ENCODE data around the gene ANK3. TPM values are rescaled to one million over a fixed set of nuclear protein-coding genes. Genes with fewer than 3 reads are reported as not detected.

The ANK3 gene
- total RNA-seq, 2 experiments from 2014 or later = 60.5 to 61.9 TPM

- ChIA-PET POLR2A (no interaction called here), CTCF (no interaction called here)
- Histone ChIP-seq H3K27ac (ENCODE audit: low read depth in 1 of 2, low read length in 2 of 2) (no peak overlapping the region), H3K27me3 (ENCODE audit: control insufficient read depth in 1 of 2, insufficient read depth in 2 of 2, low read length in 2 of 2) (no peaks in the 10 kb centered on the region), H3K4me1 (ENCODE audit: insufficient read depth, low read length) (no peaks in the 10 kb centered on the region), H3K4me3 (ENCODE audit: low read length) (no peak overlapping the region), H3K9me3 (ENCODE audit: control insufficient read depth in 1 of 2, insufficient read depth in 1 of 2, low read length in 2 of 2) (no peaks in the 10 kb centered on the region), H3K36me3 (ENCODE audit: insufficient read depth, low read length) (no peaks in the 10 kb centered on the region)
- no peak for TF ChIP-seq CTCF (IDR thresholded peaks at IDR 0.05)
- Mint-ChIP-seq H3K4me1 (ENCODE audit: low read depth) (peaks cover 4% of the 10 kb centered on the region), H3K36me3 (ENCODE audit: low read depth) (peaks cover 3% of the 10 kb centered on the region), H3K27ac (no peak overlapping the region), H3K4me3 (no peak overlapping the region), H3K27me3 (no peaks in the 10 kb centered on the region), H3K9me3 (no peaks in the 10 kb centered on the region)
- no peak for DNase-seq
- no peak for ATAC-seq (ENCODE audit: poor library complexity)
- intact Hi-C loops (cut with DNase I, micrococcal nuclease) = no loop called here
Observed at GRCh38 chr10:60419249-60419648, 29.6 kb upstream of the ANK3 start.

- ChIA-PET POLR2A (no interaction called here), CTCF (no interaction called here)
- H3K27me3 Mint-ChIP-seq = no peaks in the 10 kb centered on the region
- no peak for DNase-seq
- no peaks in the 10 kb centered on the region for H3K27me3 ChIP-seq (ENCODE audit: control insufficient read depth in 1 of 2, insufficient read depth in 2 of 2, low read length in 2 of 2)
- H3K9me3 Mint-ChIP-seq = no peaks in the 10 kb centered on the region
- H3K36me3 Mint-ChIP-seq (ENCODE audit: low read depth) = peaks cover 5% of the 10 kb centered on the region
- no peak overlapping the region for H3K27ac ChIP-seq (ENCODE audit: low read depth in 1 of 2, low read length in 2 of 2)
- no peak overlapping the region for H3K4me3 ChIP-seq (ENCODE audit: low read length)
- no peak overlapping the region for H3K27ac Mint-ChIP-seq
- no peaks in the 10 kb centered on the region for H3K4me1 ChIP-seq (ENCODE audit: insufficient read depth, low read length)
- no peak overlapping the region for H3K4me3 Mint-ChIP-seq
- intact Hi-C loops (cut with DNase I, micrococcal nuclease) = no loop called here
- peaks cover 4% of the 10 kb centered on the region for H3K4me1 Mint-ChIP-seq (ENCODE audit: low read depth)
- no peaks in the 10 kb centered on the region for H3K36me3 ChIP-seq (ENCODE audit: insufficient read depth, low read length)
- ATAC-seq (ENCODE audit: poor library complexity) = no peak
- H3K9me3 ChIP-seq (ENCODE audit: control insufficient read depth in 1 of 2, insufficient read depth in 1 of 2, low read length in 2 of 2) = no peaks in the 10 kb centered on the region
- TF ChIP-seq CTCF (IDR thresholded peaks at IDR 0.05) = no peak
Observed at GRCh38 chr10:60417901-60418300, 28.2 kb upstream of the ANK3 start.

GRCh38 chr10:60417024-60417423 is 27.3 kb upstream of the ANK3 start:
- H3K36me3 Mint-ChIP-seq (ENCODE audit: low read depth) = peaks cover 5% of the 10 kb centered on the region
- intact Hi-C loops (cut with DNase I, micrococcal nuclease) = no loop called here
- TF ChIP-seq CTCF (IDR thresholded peaks at IDR 0.05) = no peak
- no peak overlapping the region for H3K4me3 ChIP-seq (ENCODE audit: low read length)
- no peak overlapping the region for H3K27ac Mint-ChIP-seq
- H3K36me3 ChIP-seq (ENCODE audit: insufficient read depth, low read length) = no peaks in the 10 kb centered on the region
- peaks cover 4% of the 10 kb centered on the region for H3K4me1 Mint-ChIP-seq (ENCODE audit: low read depth)
- CTCF ChIA-PET = no interaction called here
- no peak overlapping the region for H3K4me3 Mint-ChIP-seq
- no peaks in the 10 kb centered on the region for H3K27me3 ChIP-seq (ENCODE audit: control insufficient read depth in 1 of 2, insufficient read depth in 2 of 2, low read length in 2 of 2)
- no peaks in the 10 kb centered on the region for H3K9me3 ChIP-seq (ENCODE audit: control insufficient read depth in 1 of 2, insufficient read depth in 1 of 2, low read length in 2 of 2)
- DNase-seq = no peak
- no peaks in the 10 kb centered on the region for H3K4me1 ChIP-seq (ENCODE audit: insufficient read depth, low read length)
- H3K9me3 Mint-ChIP-seq = no peaks in the 10 kb centered on the region
- H3K27ac ChIP-seq (ENCODE audit: low read depth in 1 of 2, low read length in 2 of 2) = no peak overlapping the region
- POLR2A ChIA-PET = no interaction called here
- H3K27me3 Mint-ChIP-seq = no peaks in the 10 kb centered on the region
- no peak for ATAC-seq (ENCODE audit: poor library complexity)
